ENCODE data around the gene FCF1.
A peak's percentile ranks its signal among the peaks of the same experiment; 100 is the strongest.

Gene FCF1

GRCh38 chr14:74762917-74763802, 50.2 kb downstream of the FCF1 start, which contains the start of gene YLPM1:
TSS of gene YLPM1 (plus strand) at chr14:74763316. CDS start at chr14:74763490, 174 bp downstream.
- DNase-seq (ENCODE audit: extremely low read depth, low read depth): peak; percentile 96
- TF ChIP-seq CTCF (IDR thresholded peaks at IDR 0.05; ENCODE audit: low read depth, low read length): peak; percentile 58

- TF ChIP-seq CTCF (IDR thresholded peaks at IDR 0.05; ENCODE audit: low read depth, low read length): no peak
- DNase-seq (ENCODE audit: extremely low read depth, low read depth): no peak
Observed at GRCh38 chr14:74763803-74764531, 51.0 kb downstream of the FCF1 start.

GRCh38 chr14:74765721-74766120, 52.8 kb downstream of the FCF1 start:
- no peak for TF ChIP-seq CTCF (IDR thresholded peaks at IDR 0.05; ENCODE audit: low read depth, low read length)

GRCh38 chr14:74771399-74771798, 58.5 kb downstream of the FCF1 start:
- no peak for TF ChIP-seq CTCF (IDR thresholded peaks at IDR 0.05; ENCODE audit: low read depth, low read length)
- DNase-seq (ENCODE audit: extremely low read depth, low read depth): no peak

More at GRCh38 chr14:74765721-74766120, 52.8 kb downstream of the FCF1 start:
- no peak for DNase-seq (ENCODE audit: extremely low read depth, low read depth)

GRCh38 chr14:74784634-74785033, 71.7 kb downstream of the FCF1 start:
- DNase-seq (ENCODE audit: extremely low read depth, low read depth): no peak
- no peak for TF ChIP-seq CTCF (IDR thresholded peaks at IDR 0.05; ENCODE audit: low read depth, low read length)

- TF ChIP-seq CTCF (IDR thresholded peaks at IDR 0.05; ENCODE audit: low read depth, low read length): no peak
- no peak for DNase-seq (ENCODE audit: extremely low read depth, low read depth)
Observed at GRCh38 chr14:74785056-74785613, 72.2 kb downstream of the FCF1 start.

Data from AG09319 (cell line).